Upper lobe of left lung (tissue), 6 donors: ENCODE results near the gene KCNG4. TPM values are rescaled to one million over a fixed set of nuclear protein-coding genes. Genes with fewer than 3 reads are reported as not detected.

Source experiments
- ATAC-seq, 2 donors: fragments of 200-7000 bp; cut with Tn5 transposase; one replicate each; pipeline ENCODE4 v1.9.1; 2022; ENCODE audit warnings: mild to moderate bottlenecking in 2 of 2, moderate library complexity in 2 of 2; ENCODE audit not compliant: low FRiP score in 2 of 2
- DNase-seq, 2 donors: peaks; one replicate each; pipeline ENCODE4 v3.0.0-alpha.2; 2019 to 2020
- H3K27ac ChIP-seq, 4 donors: fragments of 200-600 bp; sonication (generic); one replicate each; pipeline ENCODE4 v1.5.1; 2016 to 2019
- H3K27me3 ChIP-seq, 4 donors: fragments of 200-600 bp; sonication (generic); one replicate each; pipeline ENCODE4 v1.5.1; 2017 to 2019
- H3K36me3 ChIP-seq, 4 donors: fragments of 200-600 bp; sonication (generic); one replicate each; pipeline ENCODE4 v1.5.1; 2016 to 2019
- H3K4me1 ChIP-seq, 4 donors: fragments of 200-600 bp; sonication (generic); one replicate each; pipeline ENCODE4 v1.5.1; 2018 to 2019
- H3K4me3 ChIP-seq, 4 donors: fragments of 200-600 bp; sonication (generic); one replicate each; pipeline ENCODE4 v1.5.1; 2017 to 2019; ENCODE audit warnings: mild to moderate bottlenecking in 2 of 4, moderate library complexity in 1 of 4
- H3K9me3 ChIP-seq, 4 donors: fragments of 200-600 bp; sonication (generic); one replicate each; pipeline ENCODE4 v1.5.1; 2018 to 2019
- EP300 ChIP-seq, 4 donors: sonication (generic); formaldehyde crosslinking; IDR thresholded peaks; one replicate each; pipeline ENCODE4 v1.5.1; 2017; ENCODE audit warnings: antibody characterized with exemption in 4 of 4, control low read depth in 2 of 4
- POLR2A ChIP-seq, 4 donors: fragments of 450-650 bp; IDR thresholded peaks; one replicate each; pipeline ENCODE4 v1.5.1; 2016 to 2017; ENCODE audit warnings: antibody characterized with exemption in 4 of 4, mild to moderate bottlenecking in 2 of 4
- POLR2AphosphoS5 ChIP-seq, 2 donors: sonication (generic); formaldehyde crosslinking; IDR thresholded peaks; one replicate each; pipeline ENCODE4 v1.5.1; 2017; ENCODE audit warnings: antibody characterized with exemption in 2 of 2
- WGBS, 2 donors: methylation state at CpG; one replicate each; pipeline ENCODE4 v1.1.5; 2017 to 2018; 5-methylcytosine and 5-hydroxymethylcytosine counted together
- total RNA-seq, 6 donors: library from RNA; depleted of rRNA in 4 of 6; stranded (reverse); fragments of >200 nt in 4 of 6; gene quantifications; one replicate each; pipeline versions ENCODE4 v1.1.0 to v1.2.1, GENCODE V29; 2016 to 2021
- TF ChIP-seq, protein P1 (sequence below), 6 experiments: fragments of 450-650 bp in 4 of 6; fragments of 200-600 bp in 2 of 6; sonication (generic) in 2 of 6; IDR thresholded peaks; one replicate each; pipeline ENCODE4 v1.5.1; 2016 to 2019; ENCODE audit warnings: antibody characterized with exemption in 6 of 6
- donor health status: DM: no; HTN: no; CAD: no; lungs with moderate emphysema.
- donor health status: DM: no; HTN: yes; CAD: no; lungs with severe emphysema.

The KCNG4 gene
- total RNA-seq, 6 donors from 2014 or later = not detected

DNA sequence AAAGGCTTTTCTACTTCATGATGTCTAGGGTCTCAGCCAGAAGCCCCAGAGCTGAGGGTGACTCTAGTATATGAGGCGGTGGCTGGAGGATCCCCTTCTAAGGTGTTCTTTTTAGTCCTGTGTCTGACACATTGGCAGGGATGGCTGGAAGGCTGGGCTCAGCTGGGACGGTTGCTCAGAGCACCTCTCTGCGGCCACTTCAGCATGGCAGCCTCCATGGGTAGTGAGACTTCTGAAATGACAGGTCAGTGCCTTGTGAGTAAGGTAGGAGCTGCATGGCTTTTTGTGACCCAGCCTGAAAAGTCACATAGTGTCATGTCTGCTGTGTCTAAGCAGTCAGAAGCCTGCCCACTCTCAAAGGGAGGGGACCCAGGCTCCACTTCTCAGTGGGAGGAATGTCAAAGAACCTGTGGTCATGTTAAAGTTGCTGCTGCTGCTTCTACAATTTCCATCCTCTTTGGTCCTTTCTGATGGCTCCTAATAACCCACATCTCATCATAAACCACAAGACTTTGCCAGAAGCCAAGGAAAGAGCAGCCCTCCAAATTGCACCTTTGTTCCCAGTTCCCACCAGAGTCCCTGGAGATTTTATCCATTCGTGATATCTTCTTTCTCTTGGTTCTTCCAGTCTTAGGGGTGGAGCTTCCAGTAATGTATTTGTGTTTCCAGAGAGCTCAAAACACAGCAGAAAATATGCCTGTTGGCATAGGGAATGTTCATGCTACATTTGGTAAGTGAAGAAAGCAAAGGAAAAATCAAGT lies 15.4 kb upstream of the KCNG4 start:
- TF ChIP-seq POLR2A (IDR thresholded peaks at IDR 0.05) (no peak), POLR2AphosphoS5 (IDR thresholded peaks at IDR 0.05) (no peak), EP300 (IDR thresholded peaks at IDR 0.05) (no peak)
- TF ChIP-seq, protein P1, sequence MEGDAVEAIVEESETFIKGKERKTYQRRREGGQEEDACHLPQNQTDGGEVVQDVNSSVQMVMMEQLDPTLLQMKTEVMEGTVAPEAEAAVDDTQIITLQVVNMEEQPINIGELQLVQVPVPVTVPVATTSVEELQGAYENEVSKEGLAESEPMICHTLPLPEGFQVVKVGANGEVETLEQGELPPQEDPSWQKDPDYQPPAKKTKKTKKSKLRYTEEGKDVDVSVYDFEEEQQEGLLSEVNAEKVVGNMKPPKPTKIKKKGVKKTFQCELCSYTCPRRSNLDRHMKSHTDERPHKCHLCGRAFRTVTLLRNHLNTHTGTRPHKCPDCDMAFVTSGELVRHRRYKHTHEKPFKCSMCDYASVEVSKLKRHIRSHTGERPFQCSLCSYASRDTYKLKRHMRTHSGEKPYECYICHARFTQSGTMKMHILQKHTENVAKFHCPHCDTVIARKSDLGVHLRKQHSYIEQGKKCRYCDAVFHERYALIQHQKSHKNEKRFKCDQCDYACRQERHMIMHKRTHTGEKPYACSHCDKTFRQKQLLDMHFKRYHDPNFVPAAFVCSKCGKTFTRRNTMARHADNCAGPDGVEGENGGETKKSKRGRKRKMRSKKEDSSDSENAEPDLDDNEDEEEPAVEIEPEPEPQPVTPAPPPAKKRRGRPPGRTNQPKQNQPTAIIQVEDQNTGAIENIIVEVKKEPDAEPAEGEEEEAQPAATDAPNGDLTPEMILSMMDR (IDR thresholded peaks at IDR 0.05) = no peak

DNA sequence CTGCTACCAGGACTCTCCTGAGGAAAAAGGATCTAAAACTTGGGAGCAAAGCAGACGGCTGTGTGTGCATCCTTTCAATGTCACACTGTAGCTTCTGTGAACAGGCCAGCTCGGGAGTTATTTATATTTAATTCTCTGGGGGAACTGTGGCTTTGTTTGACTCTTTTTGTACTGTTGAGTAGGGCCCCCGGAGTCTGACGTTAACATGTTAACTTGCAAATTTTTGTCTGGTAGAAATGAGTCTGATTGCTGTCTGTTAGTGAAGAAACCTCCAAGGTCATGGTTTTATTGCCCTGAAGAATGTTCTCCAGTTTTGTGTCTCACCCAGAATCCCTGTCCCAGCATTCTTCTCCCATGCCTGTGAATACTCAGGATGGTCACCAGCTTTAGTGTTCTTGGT lies 14.2 kb upstream of the KCNG4 start:
- DNase-seq = no peak
- no peak overlapping the region for H3K4me3 ChIP-seq
- H3K4me1 ChIP-seq = no peaks in the 10 kb centered on the region
- no peak overlapping the region for H3K27ac ChIP-seq
- H3K27me3 ChIP-seq = no peaks in the 10 kb centered on the region
- peaks cover 0 to 10% (median 5%) of the 10 kb centered on the region in 4 donors for H3K9me3 ChIP-seq
- no peak for ATAC-seq
- no peak for TF ChIP-seq EP300 (IDR thresholded peaks at IDR 0.05)
- TF ChIP-seq, protein P1 (IDR thresholded peaks at IDR 0.05) = no peak
- 58 to 59% methylated on average over 4 of the region's 4 CpGs for WGBS, 2 donors
- no peaks in the 10 kb centered on the region for H3K36me3 ChIP-seq

More for the DNA sequence above, 15.4 kb upstream of the KCNG4 start:
- Histone ChIP-seq H3K4me3 (no peak overlapping the region), H3K27ac (no peak overlapping the region), H3K4me1 (no peaks in the 10 kb centered on the region), H3K9me3 (peaks cover 0 to 10% (median 5%) of the 10 kb centered on the region in 4 donors), H3K36me3 (no peaks in the 10 kb centered on the region), H3K27me3 (no peaks in the 10 kb centered on the region)
- DNase-seq = no peak
- WGBS, 2 donors = 88 to 98% methylated on average over 2 to 4 of the region's 4 CpGs
- no peak for ATAC-seq

DNA sequence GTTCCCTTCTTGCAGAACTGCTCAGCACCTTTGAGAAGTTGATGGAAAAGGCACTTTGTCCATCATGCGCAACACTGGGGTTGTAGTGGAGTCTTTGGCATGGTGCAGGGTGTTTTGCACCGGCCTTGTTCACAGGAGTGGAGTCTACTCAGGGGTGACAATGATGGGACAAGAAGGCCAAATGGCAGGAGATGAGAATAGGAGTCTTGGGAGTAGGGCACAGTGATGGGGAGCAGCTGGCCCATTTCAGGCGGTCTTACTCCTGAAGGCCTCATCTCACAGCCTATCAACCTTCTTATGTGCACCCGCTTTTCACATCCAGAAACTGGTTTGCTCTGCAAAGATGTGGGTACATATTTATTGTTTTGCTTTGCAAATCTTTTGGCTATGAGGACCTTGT lies 13.4 kb upstream of the KCNG4 start:
- Histone ChIP-seq H3K36me3 (no peaks in the 10 kb centered on the region), H3K4me1 (no peaks in the 10 kb centered on the region), H3K27ac (no peak overlapping the region), H3K9me3 (peaks cover 0 to 10% (median 5%) of the 10 kb centered on the region in 4 donors), H3K4me3 (no peak overlapping the region), H3K27me3 (no peaks in the 10 kb centered on the region)
- no peak for ATAC-seq
- TF ChIP-seq, protein P1 (IDR thresholded peaks at IDR 0.05) = no peak
- TF ChIP-seq EP300 (IDR thresholded peaks at IDR 0.05) = no peak
- WGBS, 2 donors = 65 to 83% methylated on average over 3 to 4 of the region's 4 CpGs
- DNase-seq = no peak

DNA sequence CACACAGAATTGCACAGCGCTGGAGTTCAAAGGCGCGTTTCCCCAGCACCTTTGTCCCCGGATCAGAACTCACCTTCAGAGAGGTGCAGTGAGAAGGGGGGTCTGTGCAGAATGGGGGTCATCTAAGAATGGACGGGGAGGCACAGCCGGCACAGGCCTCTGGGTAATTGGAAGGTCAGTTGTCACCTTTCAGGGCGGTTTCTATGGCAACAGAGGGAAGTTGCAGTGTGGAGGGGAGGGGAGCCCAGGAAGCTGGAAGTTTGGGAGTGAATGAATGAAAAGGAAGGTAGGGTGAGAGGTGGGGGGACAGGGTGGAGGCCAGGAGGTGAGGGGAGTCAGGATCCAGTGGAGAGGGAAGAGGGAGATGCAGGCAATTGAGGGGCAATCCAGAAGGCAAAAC lies 12.4 kb upstream of the KCNG4 start:
- no peak overlapping the region for H3K4me3 ChIP-seq
- ATAC-seq (no peak), DNase-seq (no peak)
- 57 to 71% methylated on average over 7 of the region's 7 CpGs for WGBS, 2 donors
- TF ChIP-seq POLR2A (IDR thresholded peaks at IDR 0.05) (no peak), EP300 (IDR thresholded peaks at IDR 0.05) (no peak), POLR2AphosphoS5 (IDR thresholded peaks at IDR 0.05) (no peak)
- TF ChIP-seq, protein P1 (IDR thresholded peaks at IDR 0.05) = no peak
- peaks cover 0 to 10% (median 5%) of the 10 kb centered on the region in 4 donors for H3K9me3 ChIP-seq
- H3K27ac ChIP-seq = no peak overlapping the region
- no peaks in the 10 kb centered on the region for H3K36me3 ChIP-seq
- no peaks in the 10 kb centered on the region for H3K4me1 ChIP-seq
- no peaks in the 10 kb centered on the region for H3K27me3 ChIP-seq

DNA sequence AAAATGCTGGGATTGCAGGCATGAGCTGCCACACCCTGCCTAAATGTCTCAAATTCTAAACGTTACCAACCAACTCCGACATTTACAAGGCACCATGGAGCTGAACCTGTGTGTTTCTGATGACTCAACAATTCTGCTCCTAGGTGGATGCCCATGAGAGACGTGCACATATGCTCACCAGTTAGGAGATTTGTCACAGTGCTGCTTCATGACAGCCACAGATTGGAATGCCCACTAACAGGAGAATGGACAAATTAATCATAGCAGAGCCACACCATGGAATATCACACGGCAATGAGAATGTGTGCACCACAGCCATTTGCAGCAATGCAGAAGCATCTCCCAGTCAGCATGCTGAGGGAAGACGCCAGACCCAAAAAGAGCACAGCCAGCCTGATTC lies 8.0 kb upstream of the KCNG4 start:
- no peak for DNase-seq
- Histone ChIP-seq H3K9me3 (no peaks in the 10 kb centered on the region), H3K4me3 (no peak overlapping the region), H3K36me3 (no peaks in the 10 kb centered on the region), H3K27ac (no peak overlapping the region), H3K4me1 (no peaks in the 10 kb centered on the region), H3K27me3 (no peaks in the 10 kb centered on the region)
- ATAC-seq = no peak
- TF ChIP-seq POLR2AphosphoS5 (IDR thresholded peaks at IDR 0.05) (no peak), POLR2A (IDR thresholded peaks at IDR 0.05) (no peak), EP300 (IDR thresholded peaks at IDR 0.05) (no peak)
- TF ChIP-seq, protein P1 (IDR thresholded peaks at IDR 0.05) = no peak
- WGBS, 2 donors = 78 to 95% methylated on average over 5 of the region's 5 CpGs
